ENCODE results near the gene PPA1.

GRCh38 chr10:70260734-70261133 lies 27.5 kb upstream of the PPA1 start:
- TF ChIP-seq CTCF (IDR thresholded peaks at IDR 0.05) (no peak), POLR2A (IDR thresholded peaks at IDR 0.05) (no peak), EP300 (IDR thresholded peaks at IDR 0.05) (no peak)
